Body of pancreas (tissue), 4 donors: ENCODE data around the gene JMJD8. TPM values are rescaled to one million over a fixed set of nuclear protein-coding genes. Genes with fewer than 3 reads are reported as not detected.

Experiments used
- ATAC-seq: fragments of 150-250 bp; one replicate; pipeline ENCODE4 v1.9.1; 2016
- DNase-seq, 4 donors: peaks; one replicate each; pipeline ENCODE4 v3.0.0-alpha.2; 2019
- H3K27ac ChIP-seq, 4 donors: fragments of 200-600 bp; sonication (generic); 1 replicate in 3 of 4; 2 replicates in 1 of 4; pipeline versions ENCODE4 v1.5.1 to v1.6.1; 2016 to 2019; ENCODE audit warnings: mild to moderate bottlenecking in 1 of 4, mixed read lengths in 1 of 4, moderate library complexity in 1 of 4
- H3K27me3 ChIP-seq, 2 donors: fragments of 200-600 bp; sonication (generic); one replicate each; pipeline ENCODE4 v1.6.0; 2016; ENCODE audit warnings: mild to moderate bottlenecking in 1 of 2
- H3K36me3 ChIP-seq, 2 donors: fragments of 200-600 bp; sonication (generic); replicated peaks in 1 of 2; 2 replicates each; pipeline ENCODE4 v1.5.1; 2016; ENCODE audit warnings: low read depth in 2 of 2; ENCODE audit not compliant: insufficient read depth in 1 of 2
- H3K4me1 ChIP-seq: fragments of 200-600 bp; sonication (generic); one replicate; pipeline ENCODE4 v1.6.0; 2016
- H3K4me3 ChIP-seq, 2 donors: fragments of 200-600 bp; sonication (generic); 1 replicate in 1 of 2; 2 replicates in 1 of 2; pipeline ENCODE4 v1.5.1; 2016 to 2019
- H3K9me3 ChIP-seq, 3 donors: fragments of 200-600 bp; sonication (generic); 1 replicate in 2 of 3; 2 replicates in 1 of 3; pipeline ENCODE4 v1.5.1; 2016
- POLR2A ChIP-seq, 3 donors: fragments of 450-650 bp; IDR thresholded peaks; one replicate each; pipeline ENCODE4 v1.6.1; 2016; ENCODE audit warnings: antibody characterized with exemption in 3 of 3, mild to moderate bottlenecking in 2 of 3
- WGBS, 2 donors: methylation state at CpG; one replicate each; pipeline ENCODE4 v1.1.5; 2017; 5-methylcytosine and 5-hydroxymethylcytosine counted together
- intact Hi-C: fragments of 100-400 bp; cut with DNase I; formaldehyde crosslinking; loops from one replicate; pipeline ENCODE4 v1.15.1; 2023
- total RNA-seq, 2 donors: library from RNA; depleted of rRNA; stranded (reverse); fragments of >200 nt; gene quantifications; one replicate each; pipeline ENCODE4 v1.1.0, GENCODE V29; 2016
- TF ChIP-seq, protein P1 (sequence below), 7 experiments: fragments of 450-650 bp in 4 of 7; fragments of 200-600 bp in 3 of 7; sonication (generic) in 3 of 7; IDR thresholded peaks; one replicate each; pipeline ENCODE4 v1.5.1; 2016 to 2019; ENCODE audit warnings: antibody characterized with exemption in 7 of 7

JMJD8 gene
- total RNA-seq, 2 donors from 2014 or later: 49.5 to 128 TPM

DNA sequence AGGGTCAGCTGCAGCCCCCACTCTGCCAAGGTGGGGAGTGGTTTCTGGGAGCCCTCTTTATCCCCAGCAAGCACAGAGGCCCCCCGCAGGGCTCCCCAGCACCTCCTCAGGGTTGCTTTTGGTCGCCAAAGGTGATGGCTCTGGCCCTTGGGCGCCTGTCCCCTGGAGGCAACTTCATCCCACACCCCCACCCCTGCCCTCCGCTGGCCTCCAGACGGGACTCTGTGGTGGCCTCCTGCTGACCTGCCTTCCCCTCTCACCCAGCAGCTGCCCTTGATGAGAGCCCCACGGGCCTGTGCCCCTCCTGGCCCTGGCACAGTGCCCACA, 24.0 kb downstream of the JMJD8 start:
- ATAC-seq (no peak), DNase-seq (no peak)
- no peak overlapping the region for H3K4me3 ChIP-seq
- no peaks in the 10 kb centered on the region for H3K9me3 ChIP-seq
- H3K27me3 ChIP-seq: no peaks in the 10 kb centered on the region
- H3K36me3 ChIP-seq: no peaks in the 10 kb centered on the region
- intact Hi-C loops: no loop called here
- peak overlapping the region; percentile 68 to 82 (median 76) for H3K27ac ChIP-seq
- no peak for TF ChIP-seq POLR2A (IDR thresholded peaks at IDR 0.05)
- TF ChIP-seq, protein P1, sequence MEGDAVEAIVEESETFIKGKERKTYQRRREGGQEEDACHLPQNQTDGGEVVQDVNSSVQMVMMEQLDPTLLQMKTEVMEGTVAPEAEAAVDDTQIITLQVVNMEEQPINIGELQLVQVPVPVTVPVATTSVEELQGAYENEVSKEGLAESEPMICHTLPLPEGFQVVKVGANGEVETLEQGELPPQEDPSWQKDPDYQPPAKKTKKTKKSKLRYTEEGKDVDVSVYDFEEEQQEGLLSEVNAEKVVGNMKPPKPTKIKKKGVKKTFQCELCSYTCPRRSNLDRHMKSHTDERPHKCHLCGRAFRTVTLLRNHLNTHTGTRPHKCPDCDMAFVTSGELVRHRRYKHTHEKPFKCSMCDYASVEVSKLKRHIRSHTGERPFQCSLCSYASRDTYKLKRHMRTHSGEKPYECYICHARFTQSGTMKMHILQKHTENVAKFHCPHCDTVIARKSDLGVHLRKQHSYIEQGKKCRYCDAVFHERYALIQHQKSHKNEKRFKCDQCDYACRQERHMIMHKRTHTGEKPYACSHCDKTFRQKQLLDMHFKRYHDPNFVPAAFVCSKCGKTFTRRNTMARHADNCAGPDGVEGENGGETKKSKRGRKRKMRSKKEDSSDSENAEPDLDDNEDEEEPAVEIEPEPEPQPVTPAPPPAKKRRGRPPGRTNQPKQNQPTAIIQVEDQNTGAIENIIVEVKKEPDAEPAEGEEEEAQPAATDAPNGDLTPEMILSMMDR (IDR thresholded peaks at IDR 0.05): no peak
- 64 to 67% methylated on average over 4 of the region's 6 CpGs for WGBS, 2 donors
- peaks cover 19% of the 10 kb centered on the region for H3K4me1 ChIP-seq

DNA sequence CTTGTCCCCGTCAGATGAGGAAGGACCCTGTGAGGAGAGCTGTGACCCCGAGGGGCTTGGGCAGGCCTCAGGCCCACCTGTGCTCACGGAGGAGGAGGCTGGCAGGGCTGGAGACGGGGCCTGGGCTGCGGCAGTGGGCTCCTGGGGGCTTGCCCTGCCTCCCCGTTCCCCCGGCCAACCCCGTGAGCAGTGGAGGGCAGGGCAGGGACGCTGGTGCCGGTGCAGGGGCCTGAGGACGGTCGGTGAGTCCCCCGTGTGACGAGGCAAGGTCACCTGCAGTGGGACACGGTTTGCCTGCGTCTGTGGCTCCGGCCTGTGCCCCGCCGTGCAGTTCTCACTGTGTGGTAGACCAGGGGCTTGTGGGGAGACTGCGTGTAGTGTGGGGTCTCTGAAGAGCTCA, 24.5 kb downstream of the JMJD8 start:
- Histone ChIP-seq H3K36me3 (no peaks in the 10 kb centered on the region), H3K4me1 (peaks cover 19% of the 10 kb centered on the region), H3K9me3 (no peaks in the 10 kb centered on the region), H3K4me3 (no peak overlapping the region), H3K27me3 (no peaks in the 10 kb centered on the region), H3K27ac (peak overlapping the region in 1 of 4 donors; percentile 80)
- TF ChIP-seq POLR2A (IDR thresholded peaks at IDR 0.05): no peak
- TF ChIP-seq, protein P1 (IDR thresholded peaks at IDR 0.05): no peak
- intact Hi-C loops: no loop called here
- WGBS, 2 donors: 85% methylated on average over 20 of the region's 20 CpGs; no CpG with 5 or more reads in 1 of the 2 donors
- ATAC-seq (no peak), DNase-seq (no peak)

DNA sequence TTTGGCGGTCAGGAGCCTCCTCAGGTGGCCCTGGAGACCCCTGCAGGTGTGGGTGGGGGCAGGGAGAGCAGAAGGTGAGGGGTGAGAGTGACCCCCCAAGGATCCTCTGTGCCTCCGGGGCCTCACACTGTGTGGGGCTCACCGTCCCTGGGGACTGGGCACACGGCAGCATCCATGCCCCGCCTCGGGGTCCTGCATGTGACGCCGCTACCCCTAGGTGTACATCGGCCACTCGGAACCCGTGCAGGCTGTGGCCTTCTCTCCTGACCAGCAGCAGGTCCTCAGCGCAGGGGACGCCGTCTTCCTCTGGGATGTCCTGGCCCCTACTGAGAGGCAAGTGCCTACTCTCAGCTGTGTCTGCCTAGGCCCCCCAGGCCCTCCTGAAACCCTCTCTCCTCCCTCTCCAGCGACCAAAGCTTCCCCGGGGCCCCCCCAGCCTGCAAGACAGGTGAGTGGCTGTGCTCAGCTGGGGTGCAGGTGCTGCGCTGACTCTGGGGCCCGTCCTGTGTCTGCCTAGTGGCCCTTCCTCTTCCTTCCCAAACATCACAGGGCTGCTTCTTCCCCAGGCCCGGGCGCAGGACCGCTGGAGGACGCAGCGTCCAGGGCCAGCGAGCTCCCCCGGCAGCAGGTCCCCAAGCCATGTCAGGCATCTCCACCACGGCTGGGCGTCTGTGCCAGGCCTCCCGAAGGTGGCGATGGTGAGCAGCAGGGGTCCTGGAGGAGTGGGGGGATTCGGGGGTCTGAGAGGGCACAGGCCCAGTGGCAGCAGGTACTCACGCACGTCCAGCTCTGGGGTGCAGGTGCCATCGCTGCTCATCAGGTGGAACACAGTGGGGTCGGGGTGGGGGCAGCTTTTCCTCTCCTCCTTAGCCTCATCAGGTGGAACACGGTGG, 25.2 kb downstream of the JMJD8 start:
- Histone ChIP-seq H3K36me3 (no peaks in the 10 kb centered on the region), H3K9me3 (no peaks in the 10 kb centered on the region), H3K4me1 (peaks cover 19% of the 10 kb centered on the region), H3K4me3 (no peak overlapping the region), H3K27me3 (no peaks in the 10 kb centered on the region), H3K27ac (no peak overlapping the region)
- no peak for ATAC-seq
- DNase-seq: no peak
- WGBS, 2 donors: 92 to 94% methylated on average over 14 to 26 of the region's 35 CpGs
- intact Hi-C loops: no loop called here
- TF ChIP-seq POLR2A (IDR thresholded peaks at IDR 0.05): no peak
- TF ChIP-seq, protein P1 (IDR thresholded peaks at IDR 0.05): no peak

DNA sequence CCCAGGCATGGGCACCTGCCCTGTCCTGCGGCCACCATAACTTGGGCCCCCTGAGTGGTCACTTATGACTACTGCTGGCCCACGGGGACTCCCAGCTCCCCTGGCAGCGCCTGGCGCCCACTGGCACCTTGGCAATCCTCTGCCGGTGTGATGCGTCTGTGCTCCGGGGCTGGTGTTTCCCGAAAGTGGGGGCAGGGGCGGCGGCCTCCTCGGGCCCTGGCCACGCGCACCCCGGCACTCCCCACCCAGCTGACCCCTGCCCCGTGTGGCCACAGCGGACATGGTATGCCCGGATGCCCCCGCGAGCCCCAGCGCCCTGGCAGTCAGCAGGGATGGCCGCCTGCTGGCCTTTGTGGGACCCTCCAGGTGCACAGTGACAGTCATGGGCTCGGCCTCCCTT, 26.6 kb downstream of the JMJD8 start:
- Histone ChIP-seq H3K27ac (no peak overlapping the region), H3K36me3 (no peaks in the 10 kb centered on the region), H3K9me3 (no peaks in the 10 kb centered on the region), H3K4me1 (peaks cover 19% of the 10 kb centered on the region), H3K4me3 (no peak overlapping the region), H3K27me3 (no peaks in the 10 kb centered on the region)
- 96% methylated on average over 18 of the region's 22 CpGs; no CpG with 5 or more reads in 1 of the 2 donors for WGBS, 2 donors
- ATAC-seq: no peak
- intact Hi-C loops: no loop called here
- no peak for DNase-seq
- TF ChIP-seq, protein P1 (IDR thresholded peaks at IDR 0.05): no peak
- TF ChIP-seq POLR2A (IDR thresholded peaks at IDR 0.05): no peak

DNA sequence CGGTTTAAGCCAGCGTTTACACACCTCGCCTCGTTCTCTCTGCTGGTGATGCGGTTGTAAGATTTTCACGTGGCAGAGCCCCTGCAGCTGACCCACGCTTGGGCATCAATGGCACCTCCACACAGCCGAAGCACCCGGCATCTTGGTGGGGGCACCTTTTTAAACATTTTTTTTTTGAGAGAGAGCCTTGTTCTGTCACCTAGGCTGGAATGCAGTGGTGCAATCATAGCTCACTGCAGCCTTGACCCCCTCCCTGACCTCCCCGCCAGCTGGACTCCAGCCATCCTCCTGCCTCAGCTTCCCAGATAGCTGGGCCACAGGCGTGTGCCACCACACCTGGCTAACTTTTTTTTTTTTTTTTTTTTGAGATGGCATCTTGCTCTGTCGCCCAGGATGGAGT, 30.1 kb downstream of the JMJD8 start:
- no peak for ATAC-seq
- H3K4me3 ChIP-seq: no peak overlapping the region
- peaks cover 14% of the 10 kb centered on the region for H3K4me1 ChIP-seq
- H3K27me3 ChIP-seq: no peaks in the 10 kb centered on the region
- H3K27ac ChIP-seq: no peak overlapping the region
- no peak for DNase-seq
- no peaks in the 10 kb centered on the region for H3K9me3 ChIP-seq
- no peaks in the 10 kb centered on the region for H3K36me3 ChIP-seq
- WGBS, 2 donors: 86 to 92% methylated on average over 12 of the region's 12 CpGs
- intact Hi-C loops: no loop called here
- TF ChIP-seq, protein P1 (IDR thresholded peaks at IDR 0.05): no peak
- no peak for TF ChIP-seq POLR2A (IDR thresholded peaks at IDR 0.05)
